Activated naive CD4-positive, alpha-beta T cell treated with anti-CD3 and anti-CD28 coated beads, Interleukin-2, amount 50 U/mL, for 24 hours (primary cell): ENCODE results near the gene C2orf76.
"Not testable (repeated sequence)": the region's sequence is repeated elsewhere in the genome, so short reads cannot be mapped to it uniquely, and the experiment has no call there.

Source experiments
- H3K27ac Mint-ChIP-seq: one replicate; pipeline ENCODE4 v1.8.0; 2021; ENCODE audit warnings: mild to moderate bottlenecking, mixed read lengths
- H3K27me3 Mint-ChIP-seq: one replicate; pipeline ENCODE4 v1.8.0; 2021; ENCODE audit warnings: mixed read lengths
- H3K36me3 Mint-ChIP-seq: one replicate; pipeline ENCODE4 v1.8.0; 2021; ENCODE audit warnings: mixed read lengths
- H3K4me1 Mint-ChIP-seq: one replicate; pipeline ENCODE4 v1.8.0; 2021; ENCODE audit warnings: mixed read lengths
- H3K4me3 Mint-ChIP-seq: one replicate; pipeline ENCODE4 v1.8.0; 2021; ENCODE audit warnings: mild to moderate bottlenecking, mixed read lengths
- H3K9me3 Mint-ChIP-seq: one replicate; pipeline ENCODE4 v1.8.0; 2021; ENCODE audit warnings: mixed read lengths

Gene C2orf76

GRCh38 chr2:119279666-119280065 is 87.0 kb downstream of the C2orf76 start:
- Mint-ChIP-seq H3K36me3 (no peaks in the 10 kb centered on the region), H3K27me3 (no peaks in the 10 kb centered on the region), H3K4me3 (no peak overlapping the region), H3K4me1 (no peaks in the 10 kb centered on the region), H3K9me3 (no peaks in the 10 kb centered on the region), H3K27ac (no peak overlapping the region)

GRCh38 chr2:119278946-119279345 is 87.7 kb downstream of the C2orf76 start:
- no peaks in the 10 kb centered on the region for H3K4me1 Mint-ChIP-seq
- no peaks in the 10 kb centered on the region for H3K9me3 Mint-ChIP-seq
- no peaks in the 10 kb centered on the region for H3K27me3 Mint-ChIP-seq
- H3K4me3 Mint-ChIP-seq, result no peak overlapping the region
- H3K36me3 Mint-ChIP-seq, result no peaks in the 10 kb centered on the region
- H3K27ac Mint-ChIP-seq, result no peak overlapping the region

- H3K27ac Mint-ChIP-seq, result peak overlapping the region; percentile 11
- not testable (repeated sequence) for H3K36me3 Mint-ChIP-seq, H3K4me1 Mint-ChIP-seq, H3K4me3 Mint-ChIP-seq, H3K27me3 Mint-ChIP-seq, H3K9me3 Mint-ChIP-seq
Measured at GRCh38 chr2:119278385-119278784, 88.2 kb downstream of the C2orf76 start.

- Mint-ChIP-seq H3K4me1 (no peaks in the 10 kb centered on the region), H3K9me3 (no peaks in the 10 kb centered on the region), H3K36me3 (no peaks in the 10 kb centered on the region), H3K27me3 (no peaks in the 10 kb centered on the region), H3K27ac (no peak overlapping the region), H3K4me3 (no peak overlapping the region)
Measured at GRCh38 chr2:119276864-119277263, 89.8 kb downstream of the C2orf76 start.

GRCh38 chr2:119267604-119268003 is 99.0 kb downstream of the C2orf76 start:
- Mint-ChIP-seq H3K4me1 (no peaks in the 10 kb centered on the region), H3K27ac (no peak overlapping the region), H3K9me3 (no peaks in the 10 kb centered on the region), H3K36me3 (peaks cover 2% of the 10 kb centered on the region), H3K4me3 (no peak overlapping the region), H3K27me3 (peaks cover 4% of the 10 kb centered on the region)

- no peaks in the 10 kb centered on the region for H3K4me1 Mint-ChIP-seq
- H3K36me3 Mint-ChIP-seq, result peaks cover 2% of the 10 kb centered on the region
- H3K27ac Mint-ChIP-seq, result no peak overlapping the region
- H3K4me3 Mint-ChIP-seq, result no peak overlapping the region
- no peaks in the 10 kb centered on the region for H3K9me3 Mint-ChIP-seq
- H3K27me3 Mint-ChIP-seq, result peaks cover 4% of the 10 kb centered on the region
Measured at GRCh38 chr2:119266091-119266589, 100.5 kb downstream of the C2orf76 start.

- no peak overlapping the region for H3K27ac Mint-ChIP-seq
- peaks cover 2% of the 10 kb centered on the region for H3K36me3 Mint-ChIP-seq
- no peaks in the 10 kb centered on the region for H3K9me3 Mint-ChIP-seq
- peaks cover 4% of the 10 kb centered on the region for H3K27me3 Mint-ChIP-seq
- H3K4me1 Mint-ChIP-seq, result no peaks in the 10 kb centered on the region
- H3K4me3 Mint-ChIP-seq, result no peak overlapping the region
Measured at GRCh38 chr2:119265693-119266066, 101.0 kb downstream of the C2orf76 start.

- Mint-ChIP-seq H3K4me1 (no peaks in the 10 kb centered on the region), H3K27me3 (peaks cover 4% of the 10 kb centered on the region), H3K9me3 (no peaks in the 10 kb centered on the region), H3K4me3 (no peak overlapping the region), H3K27ac (no peak overlapping the region), H3K36me3 (peaks cover 2% of the 10 kb centered on the region)
Measured at GRCh38 chr2:119264781-119265692, 101.6 kb downstream of the C2orf76 start.

- no peaks in the 10 kb centered on the region for H3K36me3 Mint-ChIP-seq
- H3K4me1 Mint-ChIP-seq, result no peaks in the 10 kb centered on the region
- no peaks in the 10 kb centered on the region for H3K9me3 Mint-ChIP-seq
- H3K27me3 Mint-ChIP-seq, result peaks cover 4% of the 10 kb centered on the region
- no peak overlapping the region for H3K27ac Mint-ChIP-seq
- H3K4me3 Mint-ChIP-seq, result no peak overlapping the region
Measured at GRCh38 chr2:119263656-119264055, 103.0 kb downstream of the C2orf76 start.

GRCh38 chr2:119263025-119263424 is 103.6 kb downstream of the C2orf76 start:
- Mint-ChIP-seq H3K4me1 (no peaks in the 10 kb centered on the region), H3K9me3 (no peaks in the 10 kb centered on the region), H3K27me3 (peaks cover 4% of the 10 kb centered on the region), H3K36me3 (no peaks in the 10 kb centered on the region), H3K4me3 (no peak overlapping the region), H3K27ac (no peak overlapping the region)

- H3K4me3 Mint-ChIP-seq, result no peak overlapping the region
- peaks cover 4% of the 10 kb centered on the region for H3K27me3 Mint-ChIP-seq
- H3K9me3 Mint-ChIP-seq, result no peaks in the 10 kb centered on the region
Measured at GRCh38 chr2:119261493-119262225, 105.0 kb downstream of the C2orf76 start.

GRCh38 chr2:119260646-119261492 is 105.8 kb downstream of the C2orf76 start:
- H3K4me3 Mint-ChIP-seq, result no peak overlapping the region

More at GRCh38 chr2:119261493-119262225, 105.0 kb downstream of the C2orf76 start:
- Mint-ChIP-seq H3K4me1 (no peaks in the 10 kb centered on the region), H3K36me3 (no peaks in the 10 kb centered on the region), H3K27ac (no peak overlapping the region)

GRCh38 chr2:119259296-119259860 is 107.3 kb downstream of the C2orf76 start:
- Mint-ChIP-seq H3K36me3 (no peaks in the 10 kb centered on the region), H3K4me1 (no peaks in the 10 kb centered on the region), H3K27me3 (peaks cover 2% of the 10 kb centered on the region), H3K9me3 (no peaks in the 10 kb centered on the region), H3K27ac (no peak overlapping the region), H3K4me3 (no peak overlapping the region)

More at GRCh38 chr2:119260646-119261492, 105.8 kb downstream of the C2orf76 start:
- no peaks in the 10 kb centered on the region for H3K36me3 Mint-ChIP-seq
- no peaks in the 10 kb centered on the region for H3K4me1 Mint-ChIP-seq
- H3K27me3 Mint-ChIP-seq, result peaks cover 4% of the 10 kb centered on the region
- no peak overlapping the region for H3K27ac Mint-ChIP-seq
- no peaks in the 10 kb centered on the region for H3K9me3 Mint-ChIP-seq

- no peak overlapping the region for H3K27ac Mint-ChIP-seq
- H3K36me3 Mint-ChIP-seq, result no peaks in the 10 kb centered on the region
- H3K9me3 Mint-ChIP-seq, result no peaks in the 10 kb centered on the region
- H3K4me3 Mint-ChIP-seq, result no peak overlapping the region
- no peaks in the 10 kb centered on the region for H3K27me3 Mint-ChIP-seq
- H3K4me1 Mint-ChIP-seq, result no peaks in the 10 kb centered on the region
Measured at GRCh38 chr2:119257198-119257597, 109.4 kb downstream of the C2orf76 start.

- H3K27ac Mint-ChIP-seq, result no peak overlapping the region
- no peaks in the 10 kb centered on the region for H3K4me1 Mint-ChIP-seq
- no peak overlapping the region for H3K4me3 Mint-ChIP-seq
- no peaks in the 10 kb centered on the region for H3K9me3 Mint-ChIP-seq
- H3K27me3 Mint-ChIP-seq, result no peaks in the 10 kb centered on the region
- no peaks in the 10 kb centered on the region for H3K36me3 Mint-ChIP-seq
Measured at GRCh38 chr2:119256582-119256921, 110.1 kb downstream of the C2orf76 start.
